Loucy (cell line): ENCODE results near the gene SACS.

Source experiments
- CTCF ChIP-seq: fragments of 200-600 bp; sonication (generic); conservative IDR thresholded peaks from 2 replicates; pipeline ENCODE4 v1.5.1; 2014; ENCODE audit warnings: mild to moderate bottlenecking, antibody characterized with exemption, low read length
- EZH2phosphoT487 ChIP-seq: fragments of 200-600 bp; IDR thresholded peaks from 2 replicates; pipeline ENCODE4 v1.6.1; 2018; ENCODE audit warnings: antibody characterized with exemption, mild to moderate bottlenecking, moderate library complexity, borderline replicate concordance

GRCh38 chr13:23381866-23382265 lies 51.6 kb downstream of the SACS start:
- no peak for TF ChIP-seq CTCF
- no peak for TF ChIP-seq EZH2phosphoT487
